ENCODE measurements around the gene SMC5. TPM values are rescaled to one million over a fixed set of nuclear protein-coding genes. Genes with fewer than 3 reads are reported as not detected.

Gene SMC5
- total and polyA plus RNA-seq, 2 of the 13 experiments (the other 11 are each of a cell fraction or from before 2014, with no cell fraction given): 7.2 to 26.7 TPM

DNA sequence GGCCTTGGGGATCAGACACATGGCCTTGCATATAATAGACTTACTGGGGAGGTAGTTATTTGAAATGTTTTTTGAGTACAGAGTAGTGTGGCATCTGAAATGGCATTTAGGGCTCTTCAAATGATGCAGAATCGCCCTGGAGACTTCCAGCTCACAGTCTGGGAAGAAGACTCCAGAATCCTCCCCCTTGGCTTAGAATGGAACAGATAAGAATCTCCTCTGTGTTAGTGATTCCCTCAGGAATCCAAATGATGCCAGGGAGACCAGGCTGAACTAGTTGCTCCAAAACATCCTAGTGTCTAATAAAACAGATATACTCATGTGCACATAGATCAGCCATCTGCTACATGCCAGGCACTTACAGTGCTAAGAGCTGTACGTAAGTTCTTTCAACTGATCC lies 38.6 kb upstream of the SMC5 start (continued):
- TF ChIP-seq, protein P1, sequence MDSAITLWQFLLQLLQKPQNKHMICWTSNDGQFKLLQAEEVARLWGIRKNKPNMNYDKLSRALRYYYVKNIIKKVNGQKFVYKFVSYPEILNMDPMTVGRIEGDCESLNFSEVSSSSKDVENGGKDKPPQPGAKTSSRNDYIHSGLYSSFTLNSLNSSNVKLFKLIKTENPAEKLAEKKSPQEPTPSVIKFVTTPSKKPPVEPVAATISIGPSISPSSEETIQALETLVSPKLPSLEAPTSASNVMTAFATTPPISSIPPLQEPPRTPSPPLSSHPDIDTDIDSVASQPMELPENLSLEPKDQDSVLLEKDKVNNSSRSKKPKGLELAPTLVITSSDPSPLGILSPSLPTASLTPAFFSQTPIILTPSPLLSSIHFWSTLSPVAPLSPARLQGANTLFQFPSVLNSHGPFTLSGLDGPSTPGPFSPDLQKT (CRISPR knock-in tag; IDR thresholded peaks at IDR 0.05; ENCODE audit: borderline replicate concordance): no peak
- TF ChIP-seq ZNF136 (CRISPR knock-in tag; IDR thresholded peaks at IDR 0.05; ENCODE audit: low read depth): no peak
- no peak for TF ChIP-seq ZNF557 (CRISPR knock-in tag; IDR thresholded peaks at IDR 0.05)

DNA sequence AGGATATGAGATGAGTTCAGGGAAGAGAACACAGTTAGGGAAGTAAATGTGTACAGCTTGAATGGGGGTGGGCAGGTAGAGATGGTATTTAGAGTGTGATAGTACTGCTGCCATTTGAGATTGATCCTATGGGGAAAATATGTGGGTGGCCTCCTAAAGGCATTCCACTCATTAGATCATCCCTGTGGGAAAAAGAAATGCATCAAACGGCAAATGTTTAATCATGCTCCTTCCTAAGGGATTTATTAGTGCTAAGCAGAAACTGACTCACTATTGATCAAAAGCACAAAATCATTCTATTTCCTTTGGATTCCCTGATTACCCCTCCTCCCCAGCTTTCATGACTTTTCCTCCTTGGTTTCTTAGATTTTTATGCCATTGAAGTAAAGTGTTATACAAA lies 36.4 kb upstream of the SMC5 start:
- Histone ChIP-seq H3K27me3 (ENCODE audit: control insufficient read depth in 1 of 2, insufficient read depth in 2 of 2, low read length in 2 of 2) (no peaks in the 10 kb centered on the region), H3K4me3 (replicated peaks in 1 of 3; ENCODE audit: insufficient read depth in 1 of 3, low read depth in 2 of 3, low read length in 3 of 3) (no peak overlapping the region), H3K9ac (ENCODE audit: insufficient read depth, low read depth, low read length) (no peak overlapping the region), H3K4me2 (ENCODE audit: low read depth, low read length) (no peak overlapping the region), H4K20me1 (ENCODE audit: insufficient read depth, low read length) (no peaks in the 10 kb centered on the region), H3K9me3 (ENCODE audit: low read length) (no peaks in the 10 kb centered on the region), H2AFZ (ENCODE audit: low read length) (no peak overlapping the region), H3K27ac (ENCODE audit: extremely low read length, insufficient read depth, low read length) (no peak overlapping the region), H3K4me1 (ENCODE audit: insufficient read depth, low read length) (no peaks in the 10 kb centered on the region), H3K36me3 (replicated peaks in 1 of 2; ENCODE audit: control insufficient read depth in 1 of 2, insufficient read depth in 2 of 2, low read length in 2 of 2) (no peaks in the 10 kb centered on the region), H3K79me2 (ENCODE audit: insufficient read depth, low read length) (no peaks in the 10 kb centered on the region)
- BruUV-seq (replicated peaks): no TSS peak
- FAIRE-seq (no peak), DNase-seq (ENCODE audit: low spot score) (no peak), ATAC-seq (no peak)
- WGBS (ENCODE audit: low lambda C conversion rate): 100% methylated on average over 1 of the region's 1 CpG
- in situ Hi-C loops (cut with HindIII; ENCODE audit: extremely low pct_ligation_motif_present, low pct_unique_long_range_greater_than_20kb) (no loop called here), intact Hi-C loops (cut with micrococcal nuclease; ENCODE audit: unreplicated experiment) (no loop called here)
- CTCF ChIA-PET (ENCODE audit: low intra/inter-chr PET ratio, low total read pairs): no interaction called here
- POLR2A ChIA-PET: no interaction called here
- TF ChIP-seq, protein P2, sequence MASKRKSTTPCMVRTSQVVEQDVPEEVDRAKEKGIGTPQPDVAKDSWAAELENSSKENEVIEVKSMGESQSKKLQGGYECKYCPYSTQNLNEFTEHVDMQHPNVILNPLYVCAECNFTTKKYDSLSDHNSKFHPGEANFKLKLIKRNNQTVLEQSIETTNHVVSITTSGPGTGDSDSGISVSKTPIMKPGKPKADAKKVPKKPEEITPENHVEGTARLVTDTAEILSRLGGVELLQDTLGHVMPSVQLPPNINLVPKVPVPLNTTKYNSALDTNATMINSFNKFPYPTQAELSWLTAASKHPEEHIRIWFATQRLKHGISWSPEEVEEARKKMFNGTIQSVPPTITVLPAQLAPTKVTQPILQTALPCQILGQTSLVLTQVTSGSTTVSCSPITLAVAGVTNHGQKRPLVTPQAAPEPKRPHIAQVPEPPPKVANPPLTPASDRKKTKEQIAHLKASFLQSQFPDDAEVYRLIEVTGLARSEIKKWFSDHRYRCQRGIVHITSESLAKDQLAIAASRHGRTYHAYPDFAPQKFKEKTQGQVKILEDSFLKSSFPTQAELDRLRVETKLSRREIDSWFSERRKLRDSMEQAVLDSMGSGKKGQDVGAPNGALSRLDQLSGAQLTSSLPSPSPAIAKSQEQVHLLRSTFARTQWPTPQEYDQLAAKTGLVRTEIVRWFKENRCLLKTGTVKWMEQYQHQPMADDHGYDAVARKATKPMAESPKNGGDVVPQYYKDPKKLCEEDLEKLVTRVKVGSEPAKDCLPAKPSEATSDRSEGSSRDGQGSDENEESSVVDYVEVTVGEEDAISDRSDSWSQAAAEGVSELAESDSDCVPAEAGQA (IDR thresholded peaks at IDR 0.05; ENCODE audit: low read depth): no peak
- TF ChIP-seq, protein P2 (CRISPR knock-in tag; IDR thresholded peaks at IDR 0.05; ENCODE audit: borderline replicate concordance): no peak
- TF ChIP-seq, protein P3, sequence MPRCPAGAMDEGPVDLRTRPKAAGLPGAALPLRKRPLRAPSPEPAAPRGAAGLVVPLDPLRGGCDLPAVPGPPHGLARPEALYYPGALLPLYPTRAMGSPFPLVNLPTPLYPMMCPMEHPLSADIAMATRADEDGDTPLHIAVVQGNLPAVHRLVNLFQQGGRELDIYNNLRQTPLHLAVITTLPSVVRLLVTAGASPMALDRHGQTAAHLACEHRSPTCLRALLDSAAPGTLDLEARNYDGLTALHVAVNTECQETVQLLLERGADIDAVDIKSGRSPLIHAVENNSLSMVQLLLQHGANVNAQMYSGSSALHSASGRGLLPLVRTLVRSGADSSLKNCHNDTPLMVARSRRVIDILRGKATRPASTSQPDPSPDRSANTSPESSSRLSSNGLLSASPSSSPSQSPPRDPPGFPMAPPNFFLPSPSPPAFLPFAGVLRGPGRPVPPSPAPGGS (CRISPR knock-in tag; IDR thresholded peaks at IDR 0.05): no peak
- TF ChIP-seq ZNF335 (CRISPR knock-in tag; IDR thresholded peaks at IDR 0.05): no peak
- no peak for TF ChIP-seq ATRX (CRISPR knock-in tag; IDR thresholded peaks at IDR 0.05; ENCODE audit: borderline replicate concordance)
- TF ChIP-seq, protein P4, sequence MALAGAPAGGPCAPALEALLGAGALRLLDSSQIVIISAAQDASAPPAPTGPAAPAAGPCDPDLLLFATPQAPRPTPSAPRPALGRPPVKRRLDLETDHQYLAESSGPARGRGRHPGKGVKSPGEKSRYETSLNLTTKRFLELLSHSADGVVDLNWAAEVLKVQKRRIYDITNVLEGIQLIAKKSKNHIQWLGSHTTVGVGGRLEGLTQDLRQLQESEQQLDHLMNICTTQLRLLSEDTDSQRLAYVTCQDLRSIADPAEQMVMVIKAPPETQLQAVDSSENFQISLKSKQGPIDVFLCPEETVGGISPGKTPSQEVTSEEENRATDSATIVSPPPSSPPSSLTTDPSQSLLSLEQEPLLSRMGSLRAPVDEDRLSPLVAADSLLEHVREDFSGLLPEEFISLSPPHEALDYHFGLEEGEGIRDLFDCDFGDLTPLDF (CRISPR knock-in tag; IDR thresholded peaks at IDR 0.05): no peak
- TF ChIP-seq STAG1 (CRISPR knock-in tag; IDR thresholded peaks at IDR 0.05): no peak
- TF ChIP-seq PTBP1 (IDR thresholded peaks at IDR 0.05; ENCODE audit: low read depth, low read length, poor library complexity, severe bottlenecking): no peak
- TF ChIP-seq HNRNPK (IDR thresholded peaks at IDR 0.05; ENCODE audit: low read depth, low read length, poor library complexity, severe bottlenecking): no peak
- no peak for TF ChIP-seq BHLHE40 (IDR thresholded peaks at IDR 0.05; ENCODE audit: low read length)
- TF ChIP-seq MAFG (CRISPR knock-in tag; IDR thresholded peaks at IDR 0.05): no peak
- no peak for TF ChIP-seq RFX5 (IDR thresholded peaks at IDR 0.05; ENCODE audit: low read depth, low read length)

All from HepG2 (cell line).